HL-60 (cell line): ENCODE data around the gene ZNF79.

Source experiments
- DNase-seq, 2 experiments: peaks; one replicate each; pipeline ENCODE4 v3.0.0-alpha.2; 2010 to 2020; ENCODE audit warnings: low read depth in 1 of 2, low spot score in 1 of 2
- H3K27ac ChIP-seq: fragments of 250-450 bp; sonication (Bioruptor Pico); replicated peaks from 2 replicates; pipeline ENCODE4 v1.5.1; 2020; ENCODE audit warnings: mild to moderate bottlenecking, moderate library complexity
- H3K27me3 ChIP-seq: fragments of 250-450 bp; sonication (Bioruptor Pico); 2 replicates; pipeline ENCODE4 v1.5.1; 2021; ENCODE audit warnings: mild to moderate bottlenecking, moderate library complexity; ENCODE audit not compliant: insufficient read depth, poor library complexity, severe bottlenecking
- H3K4me3 ChIP-seq: replicated peaks from 2 replicates; pipeline ENCODE4 v1.5.1; 2011; ENCODE audit warnings: mild to moderate bottlenecking, control low read depth, low read length; ENCODE audit not compliant: insufficient read depth
- GABPA ChIP-seq: IDR thresholded peaks from 2 replicates; pipeline ENCODE4 v1.6.1; 2012; ENCODE audit warnings: low read depth
- POLR2AphosphoS5 ChIP-seq: IDR thresholded peaks from 2 replicates; pipeline ENCODE4 v1.6.1; 2012; ENCODE audit warnings: low read depth
- SPI1 ChIP-seq: IDR thresholded peaks from 2 replicates; pipeline ENCODE4 v1.6.1; 2012; ENCODE audit warnings: low read depth, mild to moderate bottlenecking, borderline replicate concordance
- TF ChIP-seq, protein P1 (sequence below): IDR thresholded peaks from one replicate; pipeline ENCODE4 v1.5.1; 2011; ENCODE audit warnings: low read length, control low read depth, inconsistent platforms; ENCODE audit not compliant: insufficient read depth
- TF ChIP-seq, protein P2 (sequence below): IDR thresholded peaks from 2 replicates; pipeline ENCODE4 v1.6.1; 2012; ENCODE audit warnings: low read depth; ENCODE audit not compliant: insufficient replicate concordance

The ZNF79 gene

GRCh38 chr9:127395497-127396252 lies 28.5 kb upstream of the ZNF79 start:
- H3K4me3 ChIP-seq, result no peak overlapping the region
- no peaks in the 10 kb centered on the region for H3K27me3 ChIP-seq
- TF ChIP-seq, protein P1, sequence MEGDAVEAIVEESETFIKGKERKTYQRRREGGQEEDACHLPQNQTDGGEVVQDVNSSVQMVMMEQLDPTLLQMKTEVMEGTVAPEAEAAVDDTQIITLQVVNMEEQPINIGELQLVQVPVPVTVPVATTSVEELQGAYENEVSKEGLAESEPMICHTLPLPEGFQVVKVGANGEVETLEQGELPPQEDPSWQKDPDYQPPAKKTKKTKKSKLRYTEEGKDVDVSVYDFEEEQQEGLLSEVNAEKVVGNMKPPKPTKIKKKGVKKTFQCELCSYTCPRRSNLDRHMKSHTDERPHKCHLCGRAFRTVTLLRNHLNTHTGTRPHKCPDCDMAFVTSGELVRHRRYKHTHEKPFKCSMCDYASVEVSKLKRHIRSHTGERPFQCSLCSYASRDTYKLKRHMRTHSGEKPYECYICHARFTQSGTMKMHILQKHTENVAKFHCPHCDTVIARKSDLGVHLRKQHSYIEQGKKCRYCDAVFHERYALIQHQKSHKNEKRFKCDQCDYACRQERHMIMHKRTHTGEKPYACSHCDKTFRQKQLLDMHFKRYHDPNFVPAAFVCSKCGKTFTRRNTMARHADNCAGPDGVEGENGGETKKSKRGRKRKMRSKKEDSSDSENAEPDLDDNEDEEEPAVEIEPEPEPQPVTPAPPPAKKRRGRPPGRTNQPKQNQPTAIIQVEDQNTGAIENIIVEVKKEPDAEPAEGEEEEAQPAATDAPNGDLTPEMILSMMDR, result no peak
- no peak for TF ChIP-seq SPI1
- TF ChIP-seq, protein P2, sequence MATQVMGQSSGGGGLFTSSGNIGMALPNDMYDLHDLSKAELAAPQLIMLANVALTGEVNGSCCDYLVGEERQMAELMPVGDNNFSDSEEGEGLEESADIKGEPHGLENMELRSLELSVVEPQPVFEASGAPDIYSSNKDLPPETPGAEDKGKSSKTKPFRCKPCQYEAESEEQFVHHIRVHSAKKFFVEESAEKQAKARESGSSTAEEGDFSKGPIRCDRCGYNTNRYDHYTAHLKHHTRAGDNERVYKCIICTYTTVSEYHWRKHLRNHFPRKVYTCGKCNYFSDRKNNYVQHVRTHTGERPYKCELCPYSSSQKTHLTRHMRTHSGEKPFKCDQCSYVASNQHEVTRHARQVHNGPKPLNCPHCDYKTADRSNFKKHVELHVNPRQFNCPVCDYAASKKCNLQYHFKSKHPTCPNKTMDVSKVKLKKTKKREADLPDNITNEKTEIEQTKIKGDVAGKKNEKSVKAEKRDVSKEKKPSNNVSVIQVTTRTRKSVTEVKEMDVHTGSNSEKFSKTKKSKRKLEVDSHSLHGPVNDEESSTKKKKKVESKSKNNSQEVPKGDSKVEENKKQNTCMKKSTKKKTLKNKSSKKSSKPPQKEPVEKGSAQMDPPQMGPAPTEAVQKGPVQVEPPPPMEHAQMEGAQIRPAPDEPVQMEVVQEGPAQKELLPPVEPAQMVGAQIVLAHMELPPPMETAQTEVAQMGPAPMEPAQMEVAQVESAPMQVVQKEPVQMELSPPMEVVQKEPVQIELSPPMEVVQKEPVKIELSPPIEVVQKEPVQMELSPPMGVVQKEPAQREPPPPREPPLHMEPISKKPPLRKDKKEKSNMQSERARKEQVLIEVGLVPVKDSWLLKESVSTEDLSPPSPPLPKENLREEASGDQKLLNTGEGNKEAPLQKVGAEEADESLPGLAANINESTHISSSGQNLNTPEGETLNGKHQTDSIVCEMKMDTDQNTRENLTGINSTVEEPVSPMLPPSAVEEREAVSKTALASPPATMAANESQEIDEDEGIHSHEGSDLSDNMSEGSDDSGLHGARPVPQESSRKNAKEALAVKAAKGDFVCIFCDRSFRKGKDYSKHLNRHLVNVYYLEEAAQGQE, result no peak
- no peak for TF ChIP-seq GABPA
- no peak for TF ChIP-seq POLR2AphosphoS5
- peak overlapping the region; percentile 52 for H3K27ac ChIP-seq
- peak in 1 of 2 experiments; percentile 48 for DNase-seq

- TF ChIP-seq SPI1 (no peak), GABPA (no peak), POLR2AphosphoS5 (no peak)
- TF ChIP-seq, protein P2, result no peak
- TF ChIP-seq, protein P1, result no peak
- H3K27ac ChIP-seq, result peak overlapping the region; percentile 52
- no peak overlapping the region for H3K4me3 ChIP-seq
- no peak for DNase-seq
- no peaks in the 10 kb centered on the region for H3K27me3 ChIP-seq
Observed at GRCh38 chr9:127396253-127396807, 27.9 kb upstream of the ZNF79 start.

- Histone ChIP-seq H3K4me3 (peak within 1 kb of the TSS; percentile 31), H3K27me3 (no peaks in the 10 kb centered on the region), H3K27ac (peak within 1 kb of the TSS; percentile 52)
- DNase-seq, result peak; percentile 45 to 94
- TF ChIP-seq, protein P1, result no peak
- TF ChIP-seq SPI1, result no peak
- TF ChIP-seq GABPA, result no peak
- TF ChIP-seq POLR2AphosphoS5, result no peak
- TF ChIP-seq, protein P2, result no peak
Observed at GRCh38 chr9:127396808-127397645, 27.2 kb upstream of the ZNF79 start, which contains the start of gene SLC2A8. TSS of gene SLC2A8 (plus strand) at chr9:127397169. CDS start at chr9:127397231, 62 bp downstream.
